ENCODE data around the gene SH3RF2.

SH3RF2 gene

DNA sequence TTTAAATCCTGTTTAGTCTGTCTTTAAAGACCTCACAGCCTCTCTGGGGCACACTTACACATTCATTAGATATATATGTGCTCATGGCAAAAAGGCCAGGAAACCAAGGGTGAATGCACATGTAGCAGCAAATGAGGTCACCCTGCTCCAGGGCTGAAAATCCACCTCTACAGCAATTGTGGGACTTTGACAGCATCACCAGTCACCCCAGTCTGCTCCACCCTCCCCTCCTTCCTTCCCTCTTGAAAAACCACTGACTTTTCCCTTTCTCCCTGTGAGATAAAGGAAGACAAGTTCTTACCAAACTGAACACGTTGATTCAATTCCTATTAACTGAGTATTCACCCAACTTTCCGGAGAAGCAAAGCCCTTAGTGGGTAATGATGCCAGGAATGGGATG is 15.2 kb upstream of the SH3RF2 start:
- no peak overlapping the region for H3K4me3 ChIP-seq (ENCODE audit: low read depth, low read length)
- TF ChIP-seq, protein P1, sequence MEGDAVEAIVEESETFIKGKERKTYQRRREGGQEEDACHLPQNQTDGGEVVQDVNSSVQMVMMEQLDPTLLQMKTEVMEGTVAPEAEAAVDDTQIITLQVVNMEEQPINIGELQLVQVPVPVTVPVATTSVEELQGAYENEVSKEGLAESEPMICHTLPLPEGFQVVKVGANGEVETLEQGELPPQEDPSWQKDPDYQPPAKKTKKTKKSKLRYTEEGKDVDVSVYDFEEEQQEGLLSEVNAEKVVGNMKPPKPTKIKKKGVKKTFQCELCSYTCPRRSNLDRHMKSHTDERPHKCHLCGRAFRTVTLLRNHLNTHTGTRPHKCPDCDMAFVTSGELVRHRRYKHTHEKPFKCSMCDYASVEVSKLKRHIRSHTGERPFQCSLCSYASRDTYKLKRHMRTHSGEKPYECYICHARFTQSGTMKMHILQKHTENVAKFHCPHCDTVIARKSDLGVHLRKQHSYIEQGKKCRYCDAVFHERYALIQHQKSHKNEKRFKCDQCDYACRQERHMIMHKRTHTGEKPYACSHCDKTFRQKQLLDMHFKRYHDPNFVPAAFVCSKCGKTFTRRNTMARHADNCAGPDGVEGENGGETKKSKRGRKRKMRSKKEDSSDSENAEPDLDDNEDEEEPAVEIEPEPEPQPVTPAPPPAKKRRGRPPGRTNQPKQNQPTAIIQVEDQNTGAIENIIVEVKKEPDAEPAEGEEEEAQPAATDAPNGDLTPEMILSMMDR (IDR thresholded peaks at IDR 0.05; ENCODE audit: low read depth, low read length): no peak

DNA sequence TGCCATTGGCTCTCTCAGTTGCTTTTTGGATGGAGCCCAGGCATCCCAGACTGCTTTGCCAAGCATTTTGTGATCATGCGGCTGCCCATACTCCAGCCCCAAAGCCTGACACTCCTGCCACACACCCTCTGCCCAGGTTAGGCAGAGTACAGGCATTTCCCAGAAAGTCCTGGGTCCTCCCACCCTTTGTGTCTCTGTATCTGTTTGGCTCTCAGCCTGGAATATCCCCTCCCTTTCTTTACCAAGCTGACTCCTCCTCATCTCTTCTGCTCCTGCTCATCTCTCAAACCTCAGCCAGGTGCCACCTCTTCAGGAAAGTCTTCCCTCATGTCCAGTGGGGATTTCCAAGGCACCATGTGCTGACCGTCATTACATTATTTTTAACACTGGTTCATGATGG is 14.3 kb upstream of the SH3RF2 start:
- TF ChIP-seq, protein P1 (IDR thresholded peaks at IDR 0.05; ENCODE audit: low read depth, low read length): no peak

DNA sequence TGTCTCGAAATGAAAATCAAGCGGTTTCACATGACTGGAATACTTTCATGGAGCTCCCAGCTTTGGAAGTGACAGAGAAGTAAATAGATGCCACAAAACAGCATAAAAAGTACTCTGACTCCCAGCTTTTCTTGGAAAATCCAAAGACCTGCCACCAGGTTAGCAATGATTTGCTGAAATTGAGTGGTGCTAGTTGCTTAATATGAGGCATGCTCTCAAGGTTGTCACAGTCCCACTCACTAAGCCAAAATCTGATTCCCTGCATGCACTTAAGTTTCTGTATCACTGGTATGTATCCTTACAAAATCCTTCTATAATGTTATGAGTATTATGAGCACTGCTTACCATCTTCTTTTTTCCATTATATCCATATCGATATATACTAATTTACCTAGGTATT is 13.0 kb upstream of the SH3RF2 start:
- TF ChIP-seq, protein P1 (IDR thresholded peaks at IDR 0.05; ENCODE audit: low read depth, low read length): no peak
- no peak overlapping the region for H3K4me3 ChIP-seq (ENCODE audit: low read depth, low read length)

More for the DNA sequence above, 14.3 kb upstream of the SH3RF2 start:
- H3K4me3 ChIP-seq (ENCODE audit: low read depth, low read length): no peak overlapping the region

DNA sequence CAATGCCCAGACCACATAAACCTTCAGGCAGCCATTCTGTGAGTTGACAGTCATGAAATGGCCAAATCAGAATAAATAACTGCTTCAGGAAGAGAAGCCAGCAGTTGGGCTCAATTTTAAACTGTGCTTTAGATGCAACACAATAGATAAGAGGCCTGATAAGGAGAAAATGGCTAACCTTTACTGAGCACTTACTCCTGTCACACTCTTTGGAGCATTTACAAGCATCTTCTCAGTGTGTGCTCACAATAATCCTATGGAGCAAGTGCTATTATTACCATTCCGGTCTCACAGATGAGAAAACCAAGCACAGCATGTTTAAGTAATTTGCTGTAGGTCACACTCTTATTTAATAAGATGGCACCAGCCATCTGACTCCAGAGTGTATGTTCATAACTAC is 11.5 kb upstream of the SH3RF2 start:
- H3K4me3 ChIP-seq (ENCODE audit: low read depth, low read length): no peak overlapping the region

DNA sequence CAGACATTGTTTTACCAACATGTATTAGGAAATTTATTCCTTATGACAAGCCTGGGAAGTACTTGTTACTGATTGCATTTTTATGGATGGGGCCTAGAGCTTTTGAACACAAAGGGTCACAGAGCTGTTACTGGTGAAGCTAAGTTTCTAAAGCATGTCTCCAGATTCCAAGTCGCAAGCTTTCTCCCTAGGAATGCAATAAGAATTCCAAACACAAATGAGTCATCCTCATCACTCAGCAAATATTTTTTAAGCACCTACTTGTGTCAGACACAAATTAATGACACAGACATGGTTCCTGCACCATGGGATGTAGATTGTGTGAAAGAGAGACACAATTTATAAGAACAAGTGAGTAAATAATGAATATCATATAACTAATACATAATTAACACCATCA is 11.0 kb upstream of the SH3RF2 start:
- no peak overlapping the region for H3K4me3 ChIP-seq (ENCODE audit: low read depth, low read length)
- TF ChIP-seq, protein P1 (IDR thresholded peaks at IDR 0.05; ENCODE audit: low read depth, low read length): no peak

More for the DNA sequence above, 11.5 kb upstream of the SH3RF2 start:
- TF ChIP-seq, protein P1 (IDR thresholded peaks at IDR 0.05; ENCODE audit: low read depth, low read length): no peak

DNA sequence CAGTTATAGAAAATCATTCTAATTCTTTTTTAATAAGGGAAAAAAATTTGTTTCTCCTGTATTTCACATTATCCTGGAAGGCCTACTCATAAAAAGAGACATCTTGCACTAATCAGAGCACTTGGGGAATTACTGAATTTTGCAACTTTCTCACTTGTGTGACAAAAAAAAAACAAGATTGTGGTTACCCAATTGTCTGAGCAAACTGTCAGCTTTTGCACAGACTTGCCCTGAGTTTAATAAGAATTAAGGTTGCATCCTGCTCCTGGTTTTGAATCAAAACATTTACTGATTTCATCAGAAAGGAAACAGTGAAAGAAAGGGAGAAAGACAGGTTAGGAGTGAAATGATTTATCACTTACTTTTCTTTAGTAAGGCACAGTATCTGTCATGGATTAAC is 10.6 kb upstream of the SH3RF2 start:
- TF ChIP-seq, protein P1 (IDR thresholded peaks at IDR 0.05; ENCODE audit: low read depth, low read length): no peak
- no peak overlapping the region for H3K4me3 ChIP-seq (ENCODE audit: low read depth, low read length)

DNA sequence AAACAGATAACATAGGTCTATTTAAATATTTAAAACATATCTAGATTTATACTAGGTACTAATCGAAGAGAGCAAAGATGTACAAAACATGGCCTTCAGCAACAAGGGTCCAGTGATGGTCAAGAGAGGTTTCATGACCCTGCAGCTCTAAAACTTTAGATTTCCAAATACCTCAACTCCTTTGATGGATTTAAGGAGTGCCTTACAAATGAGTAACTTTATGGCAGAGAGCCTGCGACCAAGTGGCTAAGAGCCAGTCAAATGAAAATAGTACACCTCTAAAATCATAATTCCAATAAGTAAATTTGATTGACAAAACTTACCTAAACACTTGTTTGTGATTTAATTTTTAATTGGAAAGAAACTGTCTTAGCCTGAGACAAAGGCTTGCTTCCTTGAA is 4.7 kb upstream of the SH3RF2 start:
- TF ChIP-seq, protein P1 (IDR thresholded peaks at IDR 0.05; ENCODE audit: low read depth, low read length): no peak
- no peak overlapping the region for H3K4me3 ChIP-seq (ENCODE audit: low read depth, low read length)

All from WI38 (cell line).